ENCODE data around the gene IQSEC1. TPM values are rescaled to one million over a fixed set of nuclear protein-coding genes. Genes with fewer than 3 reads are reported as not detected.

The IQSEC1 gene
- total RNA-seq, 1 donor from 2014 or later = 29.5 TPM

- FAIRE-seq = no peak
- no peaks in the 10 kb centered on the region for H3K36me3 Mint-ChIP-seq (ENCODE audit: low read depth, unreplicated experiment)
- Histone ChIP-seq H3K27me3 (ENCODE audit: insufficient read depth, low read length) (peaks cover 5% of the 10 kb centered on the region), H2AFZ (ENCODE audit: low read depth, low read length) (no peak overlapping the region), H3K9ac (ENCODE audit: low read length) (no peak overlapping the region), H3K4me3 (ENCODE audit: insufficient read depth, low read depth, low read length) (no peak overlapping the region), H4K20me1 (ENCODE audit: insufficient read depth, low read length) (no peaks in the 10 kb centered on the region), H3K9me3 (ENCODE audit: insufficient read depth, low read depth, low read length) (no peaks in the 10 kb centered on the region), H3K27ac (ENCODE audit: low read depth, low read length) (no peak overlapping the region), H3K79me2 (ENCODE audit: insufficient read depth, low read length) (no peaks in the 10 kb centered on the region), H3K4me1 (ENCODE audit: insufficient read depth, low read length) (no peaks in the 10 kb centered on the region), H3K36me3 (ENCODE audit: insufficient read depth, low read length) (no peaks in the 10 kb centered on the region), H3K4me2 (ENCODE audit: low read length) (no peak overlapping the region)
- no peaks in the 10 kb centered on the region for H3K9me3 Mint-ChIP-seq (ENCODE audit: unreplicated experiment)
- no peaks in the 10 kb centered on the region for H3K4me1 Mint-ChIP-seq (ENCODE audit: low read depth, unreplicated experiment)
- H3K4me3 Mint-ChIP-seq (ENCODE audit: unreplicated experiment) = peak overlapping the region; percentile 40
- peak; percentile 24 for DNase-seq (ENCODE audit: low read depth)
- H3K27me3 Mint-ChIP-seq (ENCODE audit: low read depth, unreplicated experiment) = peaks cover 31% of the 10 kb centered on the region
- H3K27ac Mint-ChIP-seq (ENCODE audit: unreplicated experiment) = no peak overlapping the region
- TF ChIP-seq EZH2 (IDR thresholded peaks at IDR 0.05; ENCODE audit: insufficient read depth, low read length) (no peak), CTCF (IDR thresholded peaks at IDR 0.05; ENCODE audit: insufficient read depth, low read depth, low read length) (peak; percentile 86)
These were observed 18.8 kb upstream of the IQSEC1 start for GRCh38 chr3:13091898-13092611.

- Histone ChIP-seq H3K4me3 (ENCODE audit: insufficient read depth, low read depth, low read length) (no peak overlapping the region), H3K9ac (ENCODE audit: low read length) (no peak overlapping the region), H3K27ac (ENCODE audit: low read depth, low read length) (no peak overlapping the region), H3K9me3 (ENCODE audit: insufficient read depth, low read depth, low read length) (no peaks in the 10 kb centered on the region), H3K4me1 (ENCODE audit: insufficient read depth, low read length) (no peaks in the 10 kb centered on the region), H3K36me3 (ENCODE audit: insufficient read depth, low read length) (no peaks in the 10 kb centered on the region), H3K4me2 (ENCODE audit: low read length) (no peak overlapping the region), H3K27me3 (ENCODE audit: insufficient read depth, low read length) (no peaks in the 10 kb centered on the region), H4K20me1 (ENCODE audit: insufficient read depth, low read length) (no peaks in the 10 kb centered on the region), H2AFZ (ENCODE audit: low read depth, low read length) (no peak overlapping the region), H3K79me2 (ENCODE audit: insufficient read depth, low read length) (no peaks in the 10 kb centered on the region)
- Mint-ChIP-seq H3K36me3 (ENCODE audit: low read depth, unreplicated experiment) (peaks cover 2% of the 10 kb centered on the region), H3K4me1 (ENCODE audit: low read depth, unreplicated experiment) (no peaks in the 10 kb centered on the region), H3K9me3 (ENCODE audit: unreplicated experiment) (no peaks in the 10 kb centered on the region), H3K4me3 (ENCODE audit: unreplicated experiment) (no peak overlapping the region), H3K27ac (ENCODE audit: unreplicated experiment) (no peak overlapping the region), H3K27me3 (ENCODE audit: low read depth, unreplicated experiment) (peaks cover 40% of the 10 kb centered on the region)
- no peak for TF ChIP-seq EZH2 (IDR thresholded peaks at IDR 0.05; ENCODE audit: insufficient read depth, low read length)
- TF ChIP-seq CTCF (IDR thresholded peaks at IDR 0.05; ENCODE audit: insufficient read depth, low read depth, low read length) = no peak
- DNase-seq (ENCODE audit: low read depth) = no peak
- FAIRE-seq = no peak
These were observed 15.1 kb upstream of the IQSEC1 start for GRCh38 chr3:13088028-13089006.
